HepG2 (cell line): ENCODE measurements around the gene ABHD13. TPM values are rescaled to one million over a fixed set of nuclear protein-coding genes. Genes with fewer than 3 reads are reported as not detected.

Experiments
- ATAC-seq: fragments of 200-7000 bp; cut with Tn5 transposase; 3 replicates; pipeline ENCODE4 v1.9.1; 2020; ENCODE audit warnings: mild to moderate bottlenecking, moderate library complexity
- BruUV-seq: library from RNA; stranded (reverse); fragments of 400-500 nt; replicated peaks from 2 replicates; lab custom pipeline; 2021; lab: Mats Ljungman, UMichigan
- CTCF ChIA-PET: fragments of 300-600 bp; formaldehyde crosslinking; extraction: SDS; loops from one replicate; lab custom pipeline; 2021; ENCODE audit warnings: low total read pairs, inconsistent platforms, low intra/inter-chr PET ratio; lab: Yijun Ruan, JAX
- POLR2A ChIA-PET: fragments of 350-600 bp; sonication (Branson Sonifier 250); formaldehyde crosslinking; loops from one replicate; lab custom pipeline; 2020; ENCODE audit warnings: antibody characterized with exemption, inconsistent platforms; lab: Yijun Ruan, JAX
- DNase-seq: peaks from one replicate; pipeline ENCODE4 v3.0.0-alpha.2; 2015; ENCODE audit warnings: low spot score
- FAIRE-seq: peaks from 3 replicates; lab custom pipeline; 2011; peaks lifted over from hg19 to GRCh38; lab: Jason Lieb, UNC
- H2AFZ ChIP-seq: one replicate; pipeline ENCODE4 v1.6.1; 2011; ENCODE audit warnings: low read length, inconsistent platforms
- H3K27ac ChIP-seq: fragments of 300-600 bp; 3 replicates; pipeline ENCODE4 v1.8.0; 2011; ENCODE audit warnings: mixed run types, mild to moderate bottlenecking, mixed read lengths, low read length, inconsistent platforms; ENCODE audit not compliant: insufficient read depth; ENCODE audit errors: extremely low read length
- H3K27me3 ChIP-seq, 2 experiments: fragments of 200-600 bp in 1 of 2; 2 replicates in 1 of 2; 3 replicates in 1 of 2; pipeline versions ENCODE4 v1.6.0 to v1.8.0; 2011; ENCODE audit warnings: low read length in 2 of 2, mild to moderate bottlenecking in 2 of 2, moderate library complexity in 2 of 2, inconsistent platforms in 1 of 2; ENCODE audit not compliant: insufficient read depth in 2 of 2, control insufficient read depth in 1 of 2
- H3K36me3 ChIP-seq, 2 experiments: fragments of 200-600 bp in 1 of 2; replicated peaks in 1 of 2; 2 replicates in 1 of 2; 3 replicates in 1 of 2; pipeline versions ENCODE4 v1.5.1 to v1.8.0; 2011; ENCODE audit warnings: low read length in 2 of 2, inconsistent platforms in 1 of 2; ENCODE audit not compliant: insufficient read depth in 2 of 2, control insufficient read depth in 1 of 2
- H3K4me1 ChIP-seq: 2 replicates; pipeline ENCODE4 v1.5.1; 2012; ENCODE audit warnings: low read length, inconsistent platforms; ENCODE audit not compliant: insufficient read depth
- H3K4me2 ChIP-seq: 2 replicates; pipeline ENCODE4 v1.6.0; 2011; ENCODE audit warnings: low read depth, low read length, inconsistent platforms
- H3K4me3 ChIP-seq, 3 experiments: fragments of 200-600 bp in 1 of 3; sonication (generic), shearing (Covaris generic) in 1 of 3; replicated peaks in 1 of 3; 2 replicates each; pipeline ENCODE4 v1.5.1; 2011 to 2016; ENCODE audit warnings: low read length in 3 of 3, inconsistent platforms in 2 of 3, low read depth in 2 of 3, mild to moderate bottlenecking in 2 of 3, control low read depth in 1 of 3, mixed read lengths in 1 of 3; ENCODE audit not compliant: insufficient read depth in 1 of 3
- H3K79me2 ChIP-seq: one replicate; pipeline ENCODE4 v1.6.1; 2011; ENCODE audit warnings: low read length, inconsistent platforms; ENCODE audit not compliant: insufficient read depth
- H3K9ac ChIP-seq: 2 replicates; pipeline ENCODE4 v1.6.0; 2011; ENCODE audit warnings: mild to moderate bottlenecking, low read depth, low read length, inconsistent platforms; ENCODE audit not compliant: insufficient read depth
- H3K9me3 ChIP-seq: 2 replicates; pipeline ENCODE4 v1.5.1; 2012; ENCODE audit warnings: mild to moderate bottlenecking, low read length
- H4K20me1 ChIP-seq: 2 replicates; pipeline ENCODE4 v1.6.0; 2011; ENCODE audit warnings: inconsistent platforms, mild to moderate bottlenecking, low read length, moderate library complexity; ENCODE audit not compliant: insufficient read depth
- KLF15 ChIP-seq: sonication (generic); formaldehyde crosslinking; IDR thresholded peaks from 2 replicates; pipeline ENCODE4 v1.8.1; 2023; ENCODE audit warnings: borderline replicate concordance, mild to moderate bottlenecking, inconsistent platforms, missing genetic modification reagents, mixed read lengths
- MBNL3 ChIP-seq: fragments of 250-450 bp; sonication (Bioruptor Pico); conservative IDR thresholded peaks from 2 replicates; pipeline ENCODE4 v1.8.0; 2022; ENCODE audit warnings: mild to moderate bottlenecking, inconsistent platforms
- NFYB ChIP-seq: sonication (generic); formaldehyde crosslinking; IDR thresholded peaks from 2 replicates; pipeline ENCODE4 v1.4.0; 2020; ENCODE audit warnings: missing genetic modification reagents
- SRSF4 ChIP-seq: fragments of 200-400 bp; formaldehyde crosslinking; IDR thresholded peaks from one replicate; pipeline ENCODE4 v1.6.1; 2018; ENCODE audit warnings: mild to moderate bottlenecking, low read depth, low read length, moderate library complexity; ENCODE audit not compliant: poor library complexity, severe bottlenecking
- ZBTB1 ChIP-seq: sonication (generic); formaldehyde crosslinking; IDR thresholded peaks from 2 replicates; pipeline ENCODE4 v1.4.0; 2020; ENCODE audit warnings: missing genetic modification reagents, borderline replicate concordance
- ZFP36 ChIP-seq: fragments of 150-350 bp; IDR thresholded peaks from 2 replicates; pipeline ENCODE4 v1.6.1; 2018; ENCODE audit warnings: borderline replicate concordance, low read length, low read depth; ENCODE audit not compliant: partially characterized antibody
- ZMYM3 ChIP-seq: sonication (generic); formaldehyde crosslinking; IDR thresholded peaks from 2 replicates; pipeline ENCODE4 v1.5.1; 2020; ENCODE audit warnings: mild to moderate bottlenecking, missing genetic modification reagents
- ZNF317 ChIP-seq: sonication (generic); formaldehyde crosslinking; IDR thresholded peaks from 2 replicates; pipeline ENCODE4 v1.5.0; 2020; ENCODE audit warnings: mild to moderate bottlenecking, missing genetic modification reagents
- ZNF547 ChIP-seq: sonication (generic); formaldehyde crosslinking; IDR thresholded peaks from 2 replicates; pipeline ENCODE4 v1.5.1; 2020; ENCODE audit warnings: mild to moderate bottlenecking, missing genetic modification reagents
- WGBS: methylation state at CpG from one replicate; pipeline ENCODE4 v1.1.6; 2017; ENCODE audit warnings: low lambda C conversion rate; 5-methylcytosine and 5-hydroxymethylcytosine counted together
- in situ Hi-C: cut with HindIII; loops from 2 replicates; pipeline ENCODE4 v1.10.0; 2017; ENCODE audit warnings: low pct_unique_long_range_greater_than_20kb; ENCODE audit not compliant: extremely low pct_ligation_motif_present
- intact Hi-C: fragments of 100-400 bp; cut with micrococcal nuclease; formaldehyde crosslinking; loops from one replicate; pipeline ENCODE4 v1.10.0; 2022; ENCODE audit not compliant: unreplicated experiment
- polyA plus RNA-seq, 8 experiments: library from polyadenylated mRNA; depleted of rRNA in 3 of 8; stranded (reverse) in 7 of 8; unstranded in 1 of 8; fragments of >200 nt; fragmentation: Illumina TruSeq in 4 of 8; extraction: Trizol in 4 of 8; gene quantifications; 2 replicates each; pipeline versions ENCODE4 v1.2.1 to v1.2.3, GENCODE V29; 2011 to 2016; ENCODE audit warnings: low read depth in 4 of 8, missing spikeins in 1 of 8, mixed read lengths in 1 of 8; ENCODE audit not compliant: insufficient read depth in 1 of 8
- total RNA-seq, 5 experiments: library from RNA; depleted of rRNA; stranded (reverse); fragments of >200 nt; fragmentation: Illumina TruSeq; extraction: Trizol; gene quantifications; 2 replicates each; pipeline ENCODE4 v1.2.3, GENCODE V29; 2016; ENCODE audit warnings: low read depth in 1 of 5
- TF ChIP-seq, protein P1 (sequence below): sonication (generic); formaldehyde crosslinking; IDR thresholded peaks from 2 replicates; pipeline ENCODE4 v1.5.0; 2020; ENCODE audit warnings: missing genetic modification reagents
- TF ChIP-seq, protein P2 (sequence below): sonication (generic); formaldehyde crosslinking; conservative IDR thresholded peaks from 2 replicates; pipeline ENCODE4 v1.8.0; 2022; ENCODE audit warnings: missing genetic modification reagents
- TF ChIP-seq, protein P3 (sequence below): sonication (generic); formaldehyde crosslinking; IDR thresholded peaks from 2 replicates; pipeline ENCODE4 v1.4.0; 2020; ENCODE audit warnings: missing genetic modification reagents

ABHD13 gene
- total and polyA plus RNA-seq, 2 of the 13 experiments (the other 11 are each of a cell fraction or from before 2014, with no cell fraction given) = 4.3 to 6.2 TPM

DNA sequence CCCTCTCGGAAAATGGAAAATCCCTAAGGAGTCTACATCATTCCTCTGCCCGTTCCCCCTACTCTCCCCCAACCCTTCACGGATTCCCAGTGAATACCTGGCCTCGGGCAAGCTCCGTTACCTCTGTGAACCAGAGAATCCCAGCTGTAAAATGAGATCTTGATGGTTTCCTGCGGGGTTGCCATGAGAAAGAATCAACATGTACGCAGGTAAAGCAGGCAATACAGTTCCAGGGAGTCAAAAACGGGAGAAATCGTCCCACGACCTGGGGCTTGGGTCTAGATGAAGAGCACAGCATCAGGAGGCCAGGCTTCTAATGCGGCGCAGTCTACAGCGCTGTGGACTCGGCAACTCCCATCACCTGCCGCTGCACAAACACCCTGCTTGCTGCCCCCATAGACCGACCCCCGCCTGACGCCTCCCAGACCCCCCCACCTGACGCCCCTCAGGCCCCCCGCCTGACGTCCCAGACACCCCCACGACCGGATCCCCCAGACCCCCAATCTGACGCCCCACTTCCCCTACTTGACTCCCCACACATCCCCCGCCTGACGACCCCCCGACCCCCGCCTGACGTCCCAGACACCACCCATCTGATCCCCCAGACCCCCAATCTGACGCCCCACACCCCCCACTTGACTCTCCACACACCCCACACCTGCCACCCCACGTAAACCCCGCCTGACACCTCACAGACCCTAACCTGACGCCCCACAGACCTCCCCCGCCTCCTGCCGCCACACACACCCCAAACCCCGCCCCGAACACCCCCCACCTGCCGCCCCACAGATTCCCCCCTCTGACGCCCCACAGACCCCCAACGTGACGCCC lies 3.5 kb upstream of the ABHD13 start:
- H3K27me3 ChIP-seq = no peaks in the 10 kb centered on the region; a peak in 1 of 5 replicates
- in situ Hi-C loops = loop anchor here (25.0 kb wide), 1 partner anchor 1898 kb away; no protein-coding TSS in a partner anchor
- H3K27ac ChIP-seq = no peak overlapping the region
- ATAC-seq (no peak), FAIRE-seq (no peak), DNase-seq (no peak)
- peaks cover 22% of the 10 kb centered on the region for H3K79me2 ChIP-seq
- H3K4me3 ChIP-seq = no peak overlapping the region
- intact Hi-C loops = loop anchor here (5.0 kb wide), 1 partner anchor 37 kb away; no protein-coding TSS in a partner anchor
- H3K4me1 ChIP-seq = peaks cover 24% of the 10 kb centered on the region
- H2AFZ ChIP-seq = no peak overlapping the region
- ChIA-PET CTCF (no interaction called here), POLR2A (no interaction called here)
- H4K20me1 ChIP-seq = no peaks in the 10 kb centered on the region
- H3K9ac ChIP-seq = no peak overlapping the region
- no peak for TF ChIP-seq ZMYM3 (CRISPR knock-in tag)
- no peak for TF ChIP-seq ZNF547 (CRISPR knock-in tag)
- TF ChIP-seq NFYB (CRISPR knock-in tag) = no peak
- no peak for TF ChIP-seq ZNF317
- TF ChIP-seq, protein P1, sequence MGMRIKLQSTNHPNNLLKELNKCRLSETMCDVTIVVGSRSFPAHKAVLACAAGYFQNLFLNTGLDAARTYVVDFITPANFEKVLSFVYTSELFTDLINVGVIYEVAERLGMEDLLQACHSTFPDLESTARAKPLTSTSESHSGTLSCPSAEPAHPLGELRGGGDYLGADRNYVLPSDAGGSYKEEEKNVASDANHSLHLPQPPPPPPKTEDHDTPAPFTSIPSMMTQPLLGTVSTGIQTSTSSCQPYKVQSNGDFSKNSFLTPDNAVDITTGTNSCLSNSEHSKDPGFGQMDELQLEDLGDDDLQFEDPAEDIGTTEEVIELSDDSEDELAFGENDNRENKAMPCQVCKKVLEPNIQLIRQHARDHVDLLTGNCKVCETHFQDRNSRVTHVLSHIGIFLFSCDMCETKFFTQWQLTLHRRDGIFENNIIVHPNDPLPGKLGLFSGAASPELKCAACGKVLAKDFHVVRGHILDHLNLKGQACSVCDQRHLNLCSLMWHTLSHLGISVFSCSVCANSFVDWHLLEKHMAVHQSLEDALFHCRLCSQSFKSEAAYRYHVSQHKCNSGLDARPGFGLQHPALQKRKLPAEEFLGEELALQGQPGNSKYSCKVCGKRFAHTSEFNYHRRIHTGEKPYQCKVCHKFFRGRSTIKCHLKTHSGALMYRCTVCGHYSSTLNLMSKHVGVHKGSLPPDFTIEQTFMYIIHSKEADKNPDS (CRISPR knock-in tag) = no peak
- TF ChIP-seq SRSF4 = no peak
- no peak for TF ChIP-seq KLF15 (CRISPR knock-in tag)
- no peak for TF ChIP-seq ZFP36
- TF ChIP-seq MBNL3 (CRISPR knock-in tag) = no peak
- TF ChIP-seq, protein P2, sequence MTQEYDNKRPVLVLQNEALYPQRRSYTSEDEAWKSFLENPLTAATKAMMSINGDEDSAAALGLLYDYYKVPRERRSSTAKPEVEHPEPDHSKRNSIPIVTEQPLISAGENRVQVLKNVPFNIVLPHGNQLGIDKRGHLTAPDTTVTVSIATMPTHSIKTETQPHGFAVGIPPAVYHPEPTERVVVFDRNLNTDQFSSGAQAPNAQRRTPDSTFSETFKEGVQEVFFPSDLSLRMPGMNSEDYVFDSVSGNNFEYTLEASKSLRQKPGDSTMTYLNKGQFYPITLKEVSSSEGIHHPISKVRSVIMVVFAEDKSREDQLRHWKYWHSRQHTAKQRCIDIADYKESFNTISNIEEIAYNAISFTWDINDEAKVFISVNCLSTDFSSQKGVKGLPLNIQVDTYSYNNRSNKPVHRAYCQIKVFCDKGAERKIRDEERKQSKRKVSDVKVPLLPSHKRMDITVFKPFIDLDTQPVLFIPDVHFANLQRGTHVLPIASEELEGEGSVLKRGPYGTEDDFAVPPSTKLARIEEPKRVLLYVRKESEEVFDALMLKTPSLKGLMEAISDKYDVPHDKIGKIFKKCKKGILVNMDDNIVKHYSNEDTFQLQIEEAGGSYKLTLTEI (CRISPR knock-in tag) = no peak
- TF ChIP-seq ZBTB1 = no peak
- TF ChIP-seq, protein P3, sequence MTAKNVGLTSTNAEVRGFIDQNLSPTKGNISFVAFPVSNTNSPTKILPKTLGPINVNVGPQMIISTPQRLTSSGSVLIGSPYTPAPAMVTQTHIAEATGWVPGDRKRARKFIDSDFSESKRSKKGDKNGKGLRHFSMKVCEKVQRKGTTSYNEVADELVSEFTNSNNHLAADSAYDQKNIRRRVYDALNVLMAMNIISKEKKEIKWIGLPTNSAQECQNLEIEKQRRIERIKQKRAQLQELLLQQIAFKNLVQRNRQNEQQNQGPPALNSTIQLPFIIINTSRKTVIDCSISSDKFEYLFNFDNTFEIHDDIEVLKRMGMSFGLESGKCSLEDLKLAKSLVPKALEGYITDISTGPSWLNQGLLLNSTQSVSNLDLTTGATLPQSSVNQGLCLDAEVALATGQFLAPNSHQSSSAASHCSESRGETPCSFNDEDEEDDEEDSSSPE (CRISPR knock-in tag) = no peak
- 96% methylated on average over 41 of the region's 41 CpGs for WGBS
- no TSS peak for BruUV-seq
- H3K4me2 ChIP-seq = no peak overlapping the region
- no peaks in the 10 kb centered on the region for H3K36me3 ChIP-seq
- no peaks in the 10 kb centered on the region for H3K9me3 ChIP-seq
